ENCODE data around the gene SPATA45. TPM values are rescaled to one million over a fixed set of nuclear protein-coding genes. Genes with fewer than 3 reads are reported as not detected.
"Not testable (repeated sequence)": the region's sequence is repeated elsewhere in the genome, so short reads cannot be mapped to it uniquely, and the experiment has no call there.

Gene SPATA45
- total RNA-seq, 1 experiment from 2014 or later, result not detected

DNA sequence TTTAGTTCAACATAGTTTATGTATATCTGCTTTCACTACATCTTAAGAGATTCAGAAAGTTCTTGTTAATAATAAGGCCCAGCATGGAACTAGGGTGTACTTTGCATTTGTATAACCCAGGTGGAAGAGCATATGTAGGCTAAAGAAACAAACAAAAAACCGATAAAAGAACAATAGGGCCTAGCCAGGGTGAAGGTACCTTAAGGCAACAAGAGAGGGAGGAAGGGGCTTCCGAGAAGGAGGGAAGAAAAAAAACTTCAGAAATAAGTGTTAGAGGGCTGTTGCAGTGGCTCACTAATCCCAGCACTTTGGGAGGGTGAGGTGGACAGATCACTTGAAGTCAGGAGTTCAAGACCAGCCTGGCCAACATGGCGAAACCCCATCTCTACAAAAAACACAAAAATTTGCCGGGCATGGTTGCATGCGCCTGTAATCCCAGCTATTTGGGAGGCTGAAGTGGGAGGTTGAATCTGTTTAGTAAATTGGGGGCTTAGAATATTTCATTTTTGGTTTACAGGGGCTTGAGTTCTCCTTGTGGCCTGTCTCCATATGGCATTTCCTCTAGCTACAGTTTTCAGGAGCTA, 4.7 kb upstream of the SPATA45 start:
- DNase-seq, result no peak
- intact Hi-C loops (cut with micrococcal nuclease; ENCODE audit: unreplicated experiment), result no loop called here
- Mint-ChIP-seq H3K9me3 (ENCODE audit: unreplicated experiment) (peaks cover 10% of the 10 kb centered on the region), H3K4me3 (ENCODE audit: unreplicated experiment) (no peak overlapping the region), H3K27ac (ENCODE audit: unreplicated experiment) (no peak overlapping the region), H3K27me3 (ENCODE audit: insufficient read depth, unreplicated experiment) (no peaks in the 10 kb centered on the region), H3K4me1 (ENCODE audit: low read depth, unreplicated experiment) (peaks cover 13% of the 10 kb centered on the region), H3K36me3 (ENCODE audit: insufficient read depth, unreplicated experiment) (peaks cover 5% of the 10 kb centered on the region)
- H3K27me3 ChIP-seq (replicated peaks; ENCODE audit: control insufficient read depth, insufficient read depth, low read length), result no peaks in the 10 kb centered on the region
- peaks cover 4% of the 10 kb centered on the region; the same call in 1 of the 2 replicates for H3K4me1 ChIP-seq
- ChIA-PET POLR2A (no interaction called here), CTCF (no interaction called here)
- no TSS peak for BruUV-seq (replicated peaks)
- no peak overlapping the region for H3K4me3 ChIP-seq (ENCODE audit: low read depth, low read length)
- H3K9me3 ChIP-seq, result no peaks in the 10 kb centered on the region
- H3K36me3 ChIP-seq (ENCODE audit: control insufficient read depth, insufficient read depth, low read length), result no peaks in the 10 kb centered on the region
- TF ChIP-seq, protein P1, sequence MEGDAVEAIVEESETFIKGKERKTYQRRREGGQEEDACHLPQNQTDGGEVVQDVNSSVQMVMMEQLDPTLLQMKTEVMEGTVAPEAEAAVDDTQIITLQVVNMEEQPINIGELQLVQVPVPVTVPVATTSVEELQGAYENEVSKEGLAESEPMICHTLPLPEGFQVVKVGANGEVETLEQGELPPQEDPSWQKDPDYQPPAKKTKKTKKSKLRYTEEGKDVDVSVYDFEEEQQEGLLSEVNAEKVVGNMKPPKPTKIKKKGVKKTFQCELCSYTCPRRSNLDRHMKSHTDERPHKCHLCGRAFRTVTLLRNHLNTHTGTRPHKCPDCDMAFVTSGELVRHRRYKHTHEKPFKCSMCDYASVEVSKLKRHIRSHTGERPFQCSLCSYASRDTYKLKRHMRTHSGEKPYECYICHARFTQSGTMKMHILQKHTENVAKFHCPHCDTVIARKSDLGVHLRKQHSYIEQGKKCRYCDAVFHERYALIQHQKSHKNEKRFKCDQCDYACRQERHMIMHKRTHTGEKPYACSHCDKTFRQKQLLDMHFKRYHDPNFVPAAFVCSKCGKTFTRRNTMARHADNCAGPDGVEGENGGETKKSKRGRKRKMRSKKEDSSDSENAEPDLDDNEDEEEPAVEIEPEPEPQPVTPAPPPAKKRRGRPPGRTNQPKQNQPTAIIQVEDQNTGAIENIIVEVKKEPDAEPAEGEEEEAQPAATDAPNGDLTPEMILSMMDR (IDR thresholded peaks at IDR 0.05; ENCODE audit: insufficient read depth in 1 of 2, low read depth in 1 of 2, low read length in 1 of 2, severe bottlenecking in 1 of 2, unreplicated experiment in 1 of 2), result no peak

DNA sequence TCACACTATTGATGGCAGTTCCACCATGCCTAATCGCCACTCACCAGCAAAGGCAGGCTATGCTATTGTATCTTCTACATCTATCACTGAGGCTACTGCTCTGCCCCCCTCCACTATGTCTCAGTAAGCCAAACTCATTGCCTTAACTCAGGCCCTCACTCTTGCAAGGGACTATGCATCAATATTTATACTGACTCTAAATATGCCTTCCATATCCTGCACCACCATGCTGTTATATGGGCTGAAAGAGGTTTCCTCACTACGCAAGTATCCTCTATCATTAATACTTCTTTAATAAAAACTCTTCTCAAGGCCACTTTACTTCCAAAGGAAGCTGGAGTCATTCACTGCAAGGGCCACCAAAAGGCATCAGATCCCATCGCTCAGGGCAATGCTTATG, 2.9 kb downstream of the SPATA45 start:
- POLR2A ChIA-PET; H3K4me3 ChIP-seq (ENCODE audit: low read depth, low read length); CTCF ChIA-PET; BruUV-seq (replicated peaks); H3K9me3 ChIP-seq; H3K27me3 ChIP-seq (replicated peaks; ENCODE audit: control insufficient read depth, insufficient read depth, low read length); H3K27me3 Mint-ChIP-seq (ENCODE audit: insufficient read depth, unreplicated experiment); H3K27ac Mint-ChIP-seq (ENCODE audit: unreplicated experiment); H3K9me3 Mint-ChIP-seq (ENCODE audit: unreplicated experiment); H3K4me3 Mint-ChIP-seq (ENCODE audit: unreplicated experiment); DNase-seq; H3K4me1 Mint-ChIP-seq (ENCODE audit: low read depth, unreplicated experiment); intact Hi-C loops (cut with micrococcal nuclease; ENCODE audit: unreplicated experiment); H3K36me3 Mint-ChIP-seq (ENCODE audit: insufficient read depth, unreplicated experiment); H3K4me1 ChIP-seq; H3K36me3 ChIP-seq (ENCODE audit: control insufficient read depth, insufficient read depth, low read length): not testable (repeated sequence)

DNA sequence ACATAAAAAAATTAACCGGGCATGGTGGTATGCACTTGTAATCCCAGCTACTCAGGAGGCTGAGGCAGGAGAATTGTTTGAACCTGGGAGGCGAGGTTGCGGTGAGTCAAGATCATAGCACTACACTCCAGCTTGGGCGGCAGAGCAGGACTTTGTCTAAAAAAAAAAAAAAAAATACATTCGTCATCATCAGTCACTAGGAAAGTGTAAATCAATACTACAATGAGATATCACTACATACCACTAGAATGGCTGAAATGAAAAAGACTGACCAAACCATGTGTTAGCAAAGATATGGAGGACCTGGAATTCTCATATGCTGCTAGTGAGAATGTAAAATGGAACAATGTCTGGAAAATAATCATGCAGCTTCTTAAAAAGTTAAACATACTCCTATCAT, 9.3 kb downstream of the SPATA45 start:
- no peaks in the 10 kb centered on the region for H3K9me3 Mint-ChIP-seq (ENCODE audit: unreplicated experiment)
- H3K36me3 ChIP-seq (ENCODE audit: control insufficient read depth, insufficient read depth, low read length), result no peaks in the 10 kb centered on the region
- peaks cover 12% of the 10 kb centered on the region for H3K4me1 ChIP-seq
- intact Hi-C loops (cut with micrococcal nuclease; ENCODE audit: unreplicated experiment), result no loop called here
- H3K9me3 ChIP-seq, result no peaks in the 10 kb centered on the region
- no peaks in the 10 kb centered on the region for H3K27me3 ChIP-seq (replicated peaks; ENCODE audit: control insufficient read depth, insufficient read depth, low read length)
- no peaks in the 10 kb centered on the region for H3K27me3 Mint-ChIP-seq (ENCODE audit: insufficient read depth, unreplicated experiment)
- H3K4me1 Mint-ChIP-seq (ENCODE audit: low read depth, unreplicated experiment), result peaks cover 12% of the 10 kb centered on the region
- no peak for DNase-seq
- ChIA-PET POLR2A (interaction anchor here (0.7 kb wide), 2 partner anchors 20 to 547 kb away, joined by 3 to 5 read pairs; no protein-coding TSS in a partner anchor), CTCF (no interaction called here)
- BruUV-seq (replicated peaks), result no TSS peak
- TF ChIP-seq, protein P1 (IDR thresholded peaks at IDR 0.05; ENCODE audit: insufficient read depth in 1 of 2, low read depth in 1 of 2, low read length in 1 of 2, severe bottlenecking in 1 of 2, unreplicated experiment in 1 of 2), result no peak
- H3K4me3 ChIP-seq (ENCODE audit: low read depth, low read length), result no peak overlapping the region
- no peak overlapping the region for H3K27ac Mint-ChIP-seq (ENCODE audit: unreplicated experiment)
- no peaks in the 10 kb centered on the region for H3K36me3 Mint-ChIP-seq (ENCODE audit: insufficient read depth, unreplicated experiment)
- H3K4me3 Mint-ChIP-seq (ENCODE audit: unreplicated experiment), result no peak overlapping the region

DNA sequence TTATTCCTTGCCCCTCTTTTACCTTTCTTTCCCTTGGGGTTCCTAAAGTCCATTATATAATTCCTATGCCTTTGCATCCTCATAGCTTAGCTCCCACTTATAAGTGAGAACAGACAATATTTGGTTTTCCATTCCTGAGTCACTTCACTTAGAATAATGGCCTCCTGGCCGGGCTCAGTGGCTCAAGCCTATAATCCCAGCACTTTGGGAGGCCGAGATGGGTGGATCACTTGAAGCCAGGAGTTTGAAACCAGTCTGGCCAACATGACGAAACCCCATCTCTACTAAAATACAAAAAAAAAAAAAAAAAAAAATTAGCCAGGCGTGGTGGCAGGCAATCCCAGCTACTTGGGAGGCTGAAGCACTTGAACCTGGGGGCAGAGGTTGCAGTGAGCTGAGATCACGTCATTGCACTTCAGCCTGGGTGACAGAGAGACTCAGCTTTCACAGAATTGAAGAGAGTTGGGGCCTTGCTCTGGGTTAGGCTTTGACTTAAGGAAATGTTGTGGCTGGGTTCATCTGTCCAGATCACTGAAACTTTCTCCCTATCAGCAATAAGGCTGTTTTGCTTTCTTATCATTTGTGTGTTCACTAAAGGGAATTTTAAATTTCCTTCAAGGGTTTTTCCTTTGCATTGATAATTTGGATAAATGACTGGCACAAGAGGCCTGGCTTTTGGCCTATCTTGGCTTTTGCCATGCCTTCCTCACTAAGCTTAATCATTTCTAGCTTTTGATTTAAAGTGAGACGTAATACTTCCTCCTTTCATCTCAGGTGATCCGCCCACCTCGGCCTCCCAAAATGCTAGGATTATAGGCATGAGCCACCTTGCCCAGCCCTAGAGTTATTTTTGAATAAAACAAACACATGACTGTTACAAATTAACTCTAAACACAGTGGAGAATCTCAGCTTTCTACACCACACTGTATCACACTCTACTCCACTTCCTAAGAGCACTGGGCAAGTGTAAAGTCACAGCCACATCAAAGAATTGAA, 13.9 kb downstream of the SPATA45 start:
- BruUV-seq (replicated peaks); intact Hi-C loops (cut with micrococcal nuclease; ENCODE audit: unreplicated experiment); H3K36me3 ChIP-seq (ENCODE audit: control insufficient read depth, insufficient read depth, low read length); H3K4me3 Mint-ChIP-seq (ENCODE audit: unreplicated experiment); H3K9me3 ChIP-seq; H3K36me3 Mint-ChIP-seq (ENCODE audit: insufficient read depth, unreplicated experiment); H3K4me3 ChIP-seq (ENCODE audit: low read depth, low read length); H3K27me3 Mint-ChIP-seq (ENCODE audit: insufficient read depth, unreplicated experiment); H3K27me3 ChIP-seq (replicated peaks; ENCODE audit: control insufficient read depth, insufficient read depth, low read length); H3K9me3 Mint-ChIP-seq (ENCODE audit: unreplicated experiment): not testable (repeated sequence)
- peaks cover 28% of the 10 kb centered on the region for H3K4me1 ChIP-seq
- ChIA-PET POLR2A (interaction anchor here (0.6 to 1.2 kb wide), 2 partner anchors 24 to 25 kb away, joined by 3 to 4 read pairs; partner anchors contain the start of gene FLVCR1), CTCF (interaction anchor here (0.8 to 1.2 kb wide), 2 partner anchors 19 to 25 kb away, joined by 3 to 4 read pairs; partner anchors contain the start of gene FLVCR1)
- peak overlapping the region; percentile 45 for H3K27ac Mint-ChIP-seq (ENCODE audit: unreplicated experiment)
- peaks cover 21% of the 10 kb centered on the region for H3K4me1 Mint-ChIP-seq (ENCODE audit: low read depth, unreplicated experiment)
- DNase-seq, result peak; percentile 24 to 59

Data from Caco-2 (cell line).